H1 (cell line): Measurements from ENCODE around the gene C1QA. TPM values are rescaled to one million over a fixed set of nuclear protein-coding genes. Genes with fewer than 3 reads are reported as not detected.

ENCODE experiments used
- CTCF ChIA-PET: fragments of 300-600 bp; sonication (Branson Sonifier 250); formaldehyde crosslinking; loops from one replicate; lab custom pipeline; 2021; ENCODE audit not compliant: partially characterized antibody; lab: Charles Lee
- POLR2A ChIA-PET: fragments of 300-600 bp; sonication (Branson Sonifier 250); formaldehyde crosslinking; loops from one replicate; lab custom pipeline; 2021; ENCODE audit warnings: inconsistent platforms; ENCODE audit not compliant: partially characterized antibody; lab: Charles Lee
- DNase-seq, 2 experiments: peaks; one replicate each; pipeline versions ENCODE4 v3.0.0 to v3.0.0-alpha.2; 2010 to 2022; ENCODE audit warnings: low spot score in 2 of 2, low read depth in 1 of 2, mixed read lengths in 1 of 2
- FAIRE-seq: peaks from 2 replicates; lab custom pipeline; 2011; peaks lifted over from hg19 to GRCh38; lab: Jason Lieb, UNC
- H2AFZ ChIP-seq: 2 replicates; pipeline ENCODE4 v1.8.1; 2012; ENCODE audit warnings: low read length, inconsistent platforms
- H2AK5ac ChIP-seq: 2 replicates; pipeline ENCODE4 v1.6.1; 2013; ENCODE audit warnings: low read depth, low read length
- H2BK120ac ChIP-seq: replicated peaks from 2 replicates; pipeline ENCODE3; 2013; ENCODE audit warnings: low read depth, low read length, inconsistent platforms
- H2BK12ac ChIP-seq: 2 replicates; pipeline ENCODE4 v1.6.1; 2013; ENCODE audit warnings: low read depth, low read length
- H2BK15ac ChIP-seq: 2 replicates; pipeline ENCODE4 v1.6.1; 2013; ENCODE audit warnings: low read length
- H2BK20ac ChIP-seq: 2 replicates; pipeline ENCODE4 v1.6.1; 2013; ENCODE audit warnings: low read length
- H2BK5ac ChIP-seq: 2 replicates; pipeline ENCODE4 v1.6.1; 2013; ENCODE audit warnings: low read depth, low read length
- H3K14ac ChIP-seq: 2 replicates; pipeline ENCODE4 v1.6.1; 2013; ENCODE audit warnings: inconsistent platforms; ENCODE audit not compliant: insufficient read length
- H3K18ac ChIP-seq: 2 replicates; pipeline ENCODE4 v1.6.1; 2013; ENCODE audit warnings: low read length; ENCODE audit errors: extremely low read depth
- H3K23ac ChIP-seq: 2 replicates; pipeline ENCODE4 v1.6.1; 2013; ENCODE audit warnings: inconsistent platforms; ENCODE audit not compliant: insufficient read length
- H3K23me2 ChIP-seq: 2 replicates; pipeline ENCODE4 v1.6.1; 2013; ENCODE audit warnings: low read depth, low read length
- H3K27ac ChIP-seq: 2 replicates; pipeline ENCODE4 v1.6.1; 2011; ENCODE audit warnings: low read depth, low read length, inconsistent platforms
- H3K27me3 ChIP-seq, 4 experiments: replicated peaks in 1 of 4; 1 replicate in 1 of 4; 2 replicates in 3 of 4; pipeline versions ENCODE4 v1.6.1 to v1.8.1; 2011 to 2013; ENCODE audit warnings: low read length in 3 of 4, mild to moderate bottlenecking in 3 of 4, inconsistent platforms in 2 of 4, mixed read lengths in 2 of 4, moderate library complexity in 1 of 4; ENCODE audit not compliant: control insufficient read depth in 3 of 4, insufficient read depth in 3 of 4; ENCODE audit errors: extremely low read depth in 1 of 4
- H3K36me3 ChIP-seq, 4 experiments: 2 replicates each; pipeline versions ENCODE4 v1.6.1 to v1.8.1; 2011 to 2013; ENCODE audit warnings: mild to moderate bottlenecking in 4 of 4, low read length in 3 of 4, moderate library complexity in 2 of 4, control low read depth in 1 of 4, inconsistent platforms in 1 of 4; ENCODE audit not compliant: insufficient read depth in 4 of 4, control insufficient read depth in 2 of 4
- H3K4ac ChIP-seq: replicated peaks from 2 replicates; pipeline ENCODE3; 2013; ENCODE audit warnings: low read length, low read depth, mixed read lengths, inconsistent platforms; ENCODE audit not compliant: insufficient read length
- H3K4me1 ChIP-seq, 4 experiments: replicated peaks in 1 of 4; 1 replicate in 1 of 4; 2 replicates in 3 of 4; pipeline versions ENCODE4 v1.6.1 to v1.8.1; 2011 to 2013; ENCODE audit warnings: low read length in 3 of 4, inconsistent platforms in 2 of 4, mixed read lengths in 1 of 4; ENCODE audit not compliant: insufficient read depth in 4 of 4, control insufficient read depth in 3 of 4
- H3K4me2 ChIP-seq, 2 experiments: 2 replicates each; pipeline versions ENCODE4 v1.6.1 to v1.8.1; 2011 to 2013; ENCODE audit warnings: low read depth in 2 of 2, low read length in 2 of 2, control low read depth in 1 of 2, inconsistent platforms in 1 of 2, mild to moderate bottlenecking in 1 of 2; ENCODE audit not compliant: insufficient read depth in 1 of 2
- H3K4me3 ChIP-seq, 4 experiments: fragments of 200-600, 300-600 bp in 1 of 4; sonication (generic), shearing (Covaris generic), sonication (Bioruptor Twin) in 1 of 4; 2 replicates each; pipeline versions ENCODE4 v1.5.1 to v1.8.1; 2011 to 2016; ENCODE audit warnings: low read length in 4 of 4, low read depth in 3 of 4, control low read depth in 2 of 4, inconsistent platforms in 2 of 4, mild to moderate bottlenecking in 2 of 4, mixed read lengths in 1 of 4, moderate library complexity in 1 of 4; ENCODE audit not compliant: insufficient read depth in 2 of 4; ENCODE audit errors: extremely low read depth in 1 of 4
- H3K56ac ChIP-seq: replicated peaks from 2 replicates; pipeline ENCODE3; 2013; ENCODE audit warnings: low read depth, mild to moderate bottlenecking, mixed read lengths, low read length, inconsistent platforms; ENCODE audit not compliant: insufficient read length
- H3K79me1 ChIP-seq: 2 replicates; pipeline ENCODE4 v1.6.1; 2013; ENCODE audit warnings: low read depth, low read length, control low read depth
- H3K79me2 ChIP-seq, 2 experiments: 2 replicates each; pipeline versions ENCODE4 v1.6.1 to v1.8.1; 2012 to 2013; ENCODE audit warnings: low read length in 2 of 2, mild to moderate bottlenecking in 2 of 2, inconsistent platforms in 1 of 2; ENCODE audit not compliant: insufficient read depth in 2 of 2, control insufficient read depth in 1 of 2
- H3K9ac ChIP-seq, 4 experiments: replicated peaks in 1 of 4; 1 replicate in 1 of 4; 2 replicates in 3 of 4; pipeline versions ENCODE4 v1.6.1 to v1.8.1; 2011 to 2013; ENCODE audit warnings: low read depth in 3 of 4, low read length in 3 of 4, control low read depth in 2 of 4, mild to moderate bottlenecking in 2 of 4, moderate library complexity in 2 of 4, inconsistent platforms in 1 of 4; ENCODE audit errors: extremely low read depth in 1 of 4
- H3K9me3 ChIP-seq, 2 experiments: 2 replicates each; pipeline versions ENCODE4 v1.6.1 to v1.8.1; 2012 to 2013; ENCODE audit warnings: mild to moderate bottlenecking in 2 of 2, moderate library complexity in 2 of 2, control low read depth in 1 of 2, inconsistent platforms in 1 of 2, low read depth in 1 of 2, low read length in 1 of 2, mixed read lengths in 1 of 2; ENCODE audit not compliant: insufficient read depth in 2 of 2
- H4K20me1 ChIP-seq, 2 experiments: replicated peaks in 1 of 2; 2 replicates each; pipeline versions ENCODE3 to v1.8.1; 2011 to 2013; ENCODE audit warnings: inconsistent platforms in 2 of 2, low read length in 2 of 2, mild to moderate bottlenecking in 1 of 2; ENCODE audit not compliant: insufficient read depth in 2 of 2, control insufficient read depth in 1 of 2
- H4K5ac ChIP-seq: 2 replicates; pipeline ENCODE4 v1.6.1; 2013; ENCODE audit warnings: low read length, low read depth, mixed read lengths, inconsistent platforms; ENCODE audit not compliant: insufficient read length
- H4K8ac ChIP-seq: 2 replicates; pipeline ENCODE4 v1.8.0; 2013; ENCODE audit warnings: mild to moderate bottlenecking, moderate library complexity, low read length, inconsistent platforms; ENCODE audit not compliant: insufficient read depth; ENCODE audit errors: extremely low read depth
- H4K91ac ChIP-seq: replicated peaks from 2 replicates; pipeline ENCODE3; 2013; ENCODE audit warnings: low read length, mixed read lengths, inconsistent platforms; ENCODE audit not compliant: insufficient read length
- ATF2 ChIP-seq: IDR thresholded peaks from 2 replicates; pipeline ENCODE4 v1.6.1; 2012; ENCODE audit warnings: low read length, inconsistent platforms
- CHD2 ChIP-seq: IDR thresholded peaks from 2 replicates; pipeline ENCODE4 v1.6.1; 2012; ENCODE audit warnings: low read length, improper control_type of control experiment
- ZNF274 ChIP-seq: IDR thresholded peaks from 2 replicates; pipeline ENCODE4 v1.7.0; 2012; ENCODE audit warnings: low read length, borderline replicate concordance; ENCODE audit errors: extremely low read depth
- WGBS, 2 experiments: shearing (Covaris generic) in 1 of 2; methylation state at CpG; one replicate each; pipeline versions ENCODE4 v1.1.6 to v1.1.7; 2013 to 2015; ENCODE audit warnings: low lambda C conversion rate in 2 of 2, mixed read lengths in 2 of 2, inconsistent platforms in 1 of 2, low coverage in 1 of 2, missing lambda C conversion rate in 1 of 2; ENCODE audit not compliant: insufficient replicate concordance in 2 of 2, insufficient coverage in 1 of 2, insufficient read length in 1 of 2; ENCODE audit errors: extremely low coverage in 1 of 2, missing lambda C conversion rate in 1 of 2; 5-methylcytosine and 5-hydroxymethylcytosine counted together
- polyA plus RNA-seq, 7 experiments: library from polyadenylated mRNA; depleted of rRNA in 3 of 7; stranded (reverse) in 5 of 7; unstranded in 2 of 7; fragments of >200 nt in 5 of 7; fragments of 200-250 nt in 2 of 7; gene quantifications; 1 replicate in 5 of 7; 2 replicates in 1 of 7; 4 replicates in 1 of 7; pipeline versions ENCODE4 v1.2.1 to v1.2.3, GENCODE V29; 2011 to 2013; ENCODE audit warnings: missing spikeins in 2 of 7, mixed read lengths in 2 of 7
- total RNA-seq: library from RNA; stranded (reverse); fragmentation: NEBNext Ultra II Directional; extraction: Animal tissue kit (Norgen Biotek cat#: 25700); gene quantifications from 2 replicates; pipeline ENCODE4 v1.2.1, GENCODE V29; 2021

C1QA gene
- total and polyA plus RNA-seq, 2 of the 8 experiments (the other 6 are each of a cell fraction or from before 2014, with no cell fraction given) = not detected

- CTCF ChIA-PET = interaction anchor here (0.5 to 2.3 kb wide), 3 partner anchors 11 to 94 kb away, joined by 3 to 7 read pairs (median 3); no protein-coding TSS in a partner anchor
- Histone ChIP-seq H3K9ac (no peak overlapping the region), H3K4me1 (peaks cover 0 to 6% (median 4%) of the 10 kb centered on the region in 4 experiments; a peak in 4 of 7 replicates), H2BK15ac (no peak overlapping the region), H2BK20ac (no peak overlapping the region), H2AFZ (no peak overlapping the region), H4K20me1 (no peaks in the 10 kb centered on the region), H3K4ac (no peak overlapping the region), H3K23ac (no peak overlapping the region), H4K5ac (no peak overlapping the region), H3K27ac (no peak overlapping the region), H3K79me1 (no peaks in the 10 kb centered on the region), H3K36me3 (no peaks in the 10 kb centered on the region), H2BK5ac (no peak overlapping the region), H3K56ac (no peak overlapping the region), H2BK12ac (no peak overlapping the region), H4K8ac (no peak overlapping the region), H3K27me3 (no peaks in the 10 kb centered on the region), H3K23me2 (no peaks in the 10 kb centered on the region), H3K4me2 (no peak overlapping the region), H3K4me3 (no peak overlapping the region; a peak in 1 of 8 replicates), H3K9me3 (peaks cover 6 to 8% of the 10 kb centered on the region in 2 experiments; a peak in 2 of 4 replicates), H3K14ac (no peak overlapping the region), H3K18ac (no peak overlapping the region), H3K79me2 (no peaks in the 10 kb centered on the region), H2AK5ac (no peak overlapping the region), H2BK120ac (no peak overlapping the region), H4K91ac (peak overlapping the region; percentile 32)
- DNase-seq = no peak
- 87% methylated on average over 6 of the region's 6 CpGs; no CpG with 5 or more reads in 1 of the 2 experiments for whole genome bisulfite sequencing, 2 experiments
- FAIRE-seq = no peak
- POLR2A ChIA-PET = interaction anchor here (1.5 kb wide), 1 partner anchor 110 kb away, joined by 4 read pairs; no protein-coding TSS in a partner anchor
- TF ChIP-seq CHD2 (no peak), ATF2 (no peak), ZNF274 (no peak)
These were observed 499 bp downstream of the C1QA start for GRCh38 chr1:22636927-22637326.
